ENCODE measurements around the gene TSPAN5. TPM values are rescaled to one million over a fixed set of nuclear protein-coding genes. Genes with fewer than 3 reads are reported as not detected.

Gene TSPAN5
- total RNA-seq, 1 donor from 2014 or later: 14.7 TPM

DNA sequence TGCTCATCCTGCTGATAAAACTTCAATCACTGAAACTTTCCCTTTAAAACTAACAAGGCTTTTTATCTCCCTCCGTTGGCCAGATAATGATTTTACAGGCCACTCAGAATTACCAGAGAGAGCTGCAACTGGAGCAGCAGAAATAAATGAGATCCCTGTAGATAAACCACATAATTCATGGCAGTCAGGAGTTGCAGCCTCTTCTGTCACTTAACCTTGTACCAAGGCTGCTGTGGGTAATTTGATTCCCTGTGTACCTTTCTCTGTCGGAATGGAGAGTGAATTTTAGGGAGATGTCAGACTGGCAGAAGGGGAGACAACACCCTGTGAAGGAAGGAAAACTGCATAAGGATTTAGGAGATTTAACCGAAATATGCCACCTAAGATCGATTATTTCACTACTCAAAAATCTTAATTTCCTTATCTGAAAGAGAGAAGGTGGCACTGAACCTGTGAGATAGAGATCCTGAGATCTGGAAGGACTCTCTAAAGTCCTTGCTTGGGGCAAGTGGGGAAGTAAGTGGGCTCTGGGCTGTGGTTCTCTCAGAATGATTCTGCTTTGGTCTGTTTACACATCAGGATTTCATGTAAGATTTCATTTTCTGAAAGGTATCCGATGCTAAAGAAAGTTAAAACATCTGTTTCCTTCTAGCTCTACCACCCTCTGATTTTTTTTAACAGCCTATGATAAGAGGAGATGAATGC, 14.3 kb upstream of the TSPAN5 start:
- no peak for DNase-seq (ENCODE audit: low spot score in 2 of 2, unreplicated experiment in 2 of 2)
- Mint-ChIP-seq H3K4me1 (peaks cover 22% of the 10 kb centered on the region), H3K36me3 (no peaks in the 10 kb centered on the region), H3K9me3 (no peaks in the 10 kb centered on the region), H3K27ac (no peak overlapping the region), H3K27me3 (ENCODE audit: low read depth) (peaks cover 6% of the 10 kb centered on the region), H3K4me3 (no peak overlapping the region)
- TF ChIP-seq, protein P1, sequence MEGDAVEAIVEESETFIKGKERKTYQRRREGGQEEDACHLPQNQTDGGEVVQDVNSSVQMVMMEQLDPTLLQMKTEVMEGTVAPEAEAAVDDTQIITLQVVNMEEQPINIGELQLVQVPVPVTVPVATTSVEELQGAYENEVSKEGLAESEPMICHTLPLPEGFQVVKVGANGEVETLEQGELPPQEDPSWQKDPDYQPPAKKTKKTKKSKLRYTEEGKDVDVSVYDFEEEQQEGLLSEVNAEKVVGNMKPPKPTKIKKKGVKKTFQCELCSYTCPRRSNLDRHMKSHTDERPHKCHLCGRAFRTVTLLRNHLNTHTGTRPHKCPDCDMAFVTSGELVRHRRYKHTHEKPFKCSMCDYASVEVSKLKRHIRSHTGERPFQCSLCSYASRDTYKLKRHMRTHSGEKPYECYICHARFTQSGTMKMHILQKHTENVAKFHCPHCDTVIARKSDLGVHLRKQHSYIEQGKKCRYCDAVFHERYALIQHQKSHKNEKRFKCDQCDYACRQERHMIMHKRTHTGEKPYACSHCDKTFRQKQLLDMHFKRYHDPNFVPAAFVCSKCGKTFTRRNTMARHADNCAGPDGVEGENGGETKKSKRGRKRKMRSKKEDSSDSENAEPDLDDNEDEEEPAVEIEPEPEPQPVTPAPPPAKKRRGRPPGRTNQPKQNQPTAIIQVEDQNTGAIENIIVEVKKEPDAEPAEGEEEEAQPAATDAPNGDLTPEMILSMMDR (IDR thresholded peaks at IDR 0.05; ENCODE audit: unreplicated experiment): no peak

- peaks cover 6% of the 10 kb centered on the region for H3K27me3 Mint-ChIP-seq (ENCODE audit: low read depth)
- H3K27ac Mint-ChIP-seq: no peak overlapping the region
- no peaks in the 10 kb centered on the region for H3K36me3 Mint-ChIP-seq
- peaks cover 22% of the 10 kb centered on the region for H3K4me1 Mint-ChIP-seq
- no peak for DNase-seq (ENCODE audit: low spot score in 2 of 2, unreplicated experiment in 2 of 2)
- TF ChIP-seq, protein P1 (IDR thresholded peaks at IDR 0.05; ENCODE audit: unreplicated experiment): no peak
- H3K4me3 Mint-ChIP-seq: no peak overlapping the region
- no peaks in the 10 kb centered on the region for H3K9me3 Mint-ChIP-seq
These were observed 12.7 kb upstream of the TSPAN5 start for GRCh38 chr4:98671131-98671530.

DNA sequence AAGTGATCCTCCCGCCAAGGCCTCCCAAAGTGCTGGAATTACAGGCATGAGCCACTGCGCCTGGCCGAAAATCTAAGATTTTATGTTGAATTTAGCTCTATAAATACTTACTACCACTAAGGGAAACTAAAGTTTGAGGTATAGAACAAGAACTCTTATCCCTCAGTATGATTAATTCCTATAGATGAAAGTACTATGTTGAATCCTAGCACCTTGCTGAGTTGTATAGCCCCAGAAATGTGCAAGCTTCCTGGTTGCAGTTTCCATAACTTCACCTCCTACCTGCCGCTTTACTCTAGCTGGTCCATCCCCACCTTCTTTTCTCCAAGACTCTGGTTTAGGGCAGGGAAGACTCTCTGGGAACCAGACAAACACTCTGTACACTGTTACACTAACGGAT, 11.8 kb upstream of the TSPAN5 start:
- peaks cover 22% of the 10 kb centered on the region for H3K4me1 Mint-ChIP-seq
- H3K27ac Mint-ChIP-seq: no peak overlapping the region
- DNase-seq (ENCODE audit: low spot score in 2 of 2, unreplicated experiment in 2 of 2): no peak
- peaks cover 6% of the 10 kb centered on the region for H3K27me3 Mint-ChIP-seq (ENCODE audit: low read depth)
- H3K4me3 Mint-ChIP-seq: no peak overlapping the region
- no peaks in the 10 kb centered on the region for H3K36me3 Mint-ChIP-seq
- H3K9me3 Mint-ChIP-seq: no peaks in the 10 kb centered on the region
- TF ChIP-seq, protein P1 (IDR thresholded peaks at IDR 0.05; ENCODE audit: unreplicated experiment): no peak

DNA sequence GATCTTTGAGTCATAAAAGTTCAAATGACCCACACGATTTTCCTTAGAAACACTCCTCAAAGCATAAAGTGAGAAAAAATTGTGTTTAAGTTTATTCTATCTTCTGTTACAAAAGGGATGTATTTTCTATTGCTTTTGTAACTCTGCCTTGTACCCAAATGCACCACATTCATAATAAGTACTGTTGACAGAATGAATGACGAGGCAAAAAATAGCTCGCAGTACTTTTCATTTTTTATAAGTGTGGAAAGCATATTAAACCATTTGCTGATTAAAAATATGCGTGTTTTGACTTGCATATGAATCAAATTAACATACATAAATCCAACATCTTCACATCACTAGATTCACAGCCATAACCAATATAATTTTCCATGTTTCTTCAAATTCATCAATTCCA, 11.2 kb upstream of the TSPAN5 start:
- peaks cover 22% of the 10 kb centered on the region for H3K4me1 Mint-ChIP-seq

GRCh38 chr4:98664959-98665358, 6.5 kb upstream of the TSPAN5 start:
- TF ChIP-seq, protein P1 (IDR thresholded peaks at IDR 0.05; ENCODE audit: unreplicated experiment): no peak
- H3K27me3 Mint-ChIP-seq (ENCODE audit: low read depth): peaks cover 21% of the 10 kb centered on the region
- no peak overlapping the region for H3K27ac Mint-ChIP-seq
- no peak for DNase-seq (ENCODE audit: low spot score in 2 of 2, unreplicated experiment in 2 of 2)
- peaks cover 17% of the 10 kb centered on the region for H3K4me1 Mint-ChIP-seq
- no peaks in the 10 kb centered on the region for H3K36me3 Mint-ChIP-seq
- no peaks in the 10 kb centered on the region for H3K9me3 Mint-ChIP-seq
- no peak overlapping the region for H3K4me3 Mint-ChIP-seq

More for the DNA sequence above, 11.2 kb upstream of the TSPAN5 start:
- Mint-ChIP-seq H3K9me3 (no peaks in the 10 kb centered on the region), H3K4me3 (no peak overlapping the region), H3K27me3 (ENCODE audit: low read depth) (peaks cover 6% of the 10 kb centered on the region), H3K36me3 (no peaks in the 10 kb centered on the region), H3K27ac (no peak overlapping the region)
- no peak for DNase-seq (ENCODE audit: low spot score in 2 of 2, unreplicated experiment in 2 of 2)
- TF ChIP-seq, protein P1 (IDR thresholded peaks at IDR 0.05; ENCODE audit: unreplicated experiment): no peak

All from mesothelial cell of epicardium (in vitro differentiated cells).